Skeletal muscle satellite cell (primary cell): ENCODE measurements around the gene IFIT2.
"Not testable (repeated sequence)": the region's sequence is repeated elsewhere in the genome, so short reads cannot be mapped to it uniquely, and the experiment has no call there.

Experiments
- H3K27me3 ChIP-seq: 2 replicates; pipeline ENCODE4 v1.7.0; 2013; ENCODE audit warnings: low read length; ENCODE audit not compliant: control insufficient read depth, insufficient read depth
- H3K36me3 ChIP-seq: 2 replicates; pipeline ENCODE4 v1.7.0; 2013; ENCODE audit warnings: mild to moderate bottlenecking, control low read depth, low read length; ENCODE audit not compliant: insufficient read depth
- H3K4me1 ChIP-seq: 2 replicates; pipeline ENCODE4 v1.7.0; 2013; ENCODE audit warnings: low read length; ENCODE audit not compliant: control insufficient read depth, insufficient read depth
- H3K4me2 ChIP-seq: 2 replicates; pipeline ENCODE4 v1.7.0; 2013; ENCODE audit warnings: mild to moderate bottlenecking, low read length
- H3K4me3 ChIP-seq: 2 replicates; pipeline ENCODE4 v1.7.0; 2013; ENCODE audit warnings: low read length
- H3K9ac ChIP-seq: 2 replicates; pipeline ENCODE4 v1.7.0; 2013; ENCODE audit warnings: mild to moderate bottlenecking, low read depth, low read length, moderate library complexity
- H3K9me3 ChIP-seq: replicated peaks from 2 replicates; pipeline ENCODE4 v1.7.0; 2013; ENCODE audit warnings: mild to moderate bottlenecking, control low read depth, low read length

Gene IFIT2

DNA sequence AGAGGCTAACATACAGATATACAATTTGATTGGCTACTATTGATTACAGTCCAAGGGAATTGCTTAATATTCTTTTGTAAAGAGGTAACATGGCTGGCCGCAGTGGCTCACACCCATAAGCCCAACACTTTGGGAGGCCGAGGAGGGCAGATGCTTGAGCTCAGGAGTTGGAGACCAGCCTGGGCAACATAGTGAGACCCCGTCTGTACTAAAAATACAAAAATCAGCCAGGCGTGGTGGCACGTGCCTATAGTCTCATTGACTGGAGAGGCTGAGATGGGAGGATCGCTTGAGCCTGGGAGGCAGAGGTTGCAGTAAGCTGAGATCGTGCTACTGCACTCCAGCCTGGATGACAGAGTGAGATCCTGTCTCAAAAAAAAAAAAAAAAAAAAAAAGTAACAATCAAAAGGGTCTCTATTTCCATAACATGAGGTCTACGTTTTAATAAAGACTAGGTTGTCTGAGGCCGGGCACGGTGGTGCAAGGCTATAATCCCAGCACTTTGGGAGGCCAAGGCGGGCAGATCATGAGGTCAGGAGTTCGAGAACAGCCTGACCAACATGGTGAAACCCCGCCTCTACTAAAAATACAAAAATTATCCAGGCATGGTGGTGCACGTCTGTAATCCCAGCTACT is 29.8 kb downstream of the IFIT2 start:
- H3K9ac ChIP-seq, result peak overlapping the region; percentile 76
- peak overlapping the region; percentile 84 for H3K4me2 ChIP-seq
- not testable (repeated sequence) for H3K36me3 ChIP-seq, H3K27me3 ChIP-seq, H3K9me3 ChIP-seq
- H3K4me3 ChIP-seq, result peak overlapping the region; percentile 61
- peaks cover 47% of the 10 kb centered on the region for H3K4me1 ChIP-seq

GRCh38 chr10:89332123-89332633 is 30.3 kb downstream of the IFIT2 start:
- no peaks in the 10 kb centered on the region for H3K9me3 ChIP-seq
- H3K4me1 ChIP-seq, result peaks cover 41% of the 10 kb centered on the region
- peak overlapping the region; percentile 76 for H3K9ac ChIP-seq
- no peaks in the 10 kb centered on the region for H3K36me3 ChIP-seq
- H3K4me3 ChIP-seq, result peak overlapping the region; percentile 61
- H3K4me2 ChIP-seq, result peak overlapping the region; percentile 84
- H3K27me3 ChIP-seq, result no peaks in the 10 kb centered on the region

DNA sequence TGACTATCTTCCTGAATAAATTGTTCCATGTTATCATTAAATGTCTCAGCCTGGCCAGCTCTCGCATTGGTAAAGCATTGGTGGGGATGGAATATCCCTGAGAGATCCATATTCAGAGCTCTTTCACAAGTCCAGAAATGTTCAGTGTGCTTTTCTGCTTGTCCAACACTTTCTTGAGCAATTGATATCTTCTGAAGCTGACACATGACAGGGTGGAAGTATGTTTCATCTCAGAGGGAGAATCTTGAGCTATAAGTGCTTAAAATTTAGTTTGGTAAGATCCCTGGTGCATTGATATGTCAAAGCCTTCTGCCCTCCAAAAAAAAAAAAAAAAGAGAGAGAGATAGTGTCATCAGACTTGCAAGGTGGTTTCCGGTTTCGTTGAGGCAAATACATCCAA is 33.4 kb downstream of the IFIT2 start:
- Histone ChIP-seq H3K9ac (no peak overlapping the region), H3K9me3 (no peaks in the 10 kb centered on the region), H3K27me3 (no peaks in the 10 kb centered on the region), H3K4me1 (peaks cover 25% of the 10 kb centered on the region), H3K4me3 (no peak overlapping the region), H3K36me3 (peaks cover 13% of the 10 kb centered on the region), H3K4me2 (no peak overlapping the region)

DNA sequence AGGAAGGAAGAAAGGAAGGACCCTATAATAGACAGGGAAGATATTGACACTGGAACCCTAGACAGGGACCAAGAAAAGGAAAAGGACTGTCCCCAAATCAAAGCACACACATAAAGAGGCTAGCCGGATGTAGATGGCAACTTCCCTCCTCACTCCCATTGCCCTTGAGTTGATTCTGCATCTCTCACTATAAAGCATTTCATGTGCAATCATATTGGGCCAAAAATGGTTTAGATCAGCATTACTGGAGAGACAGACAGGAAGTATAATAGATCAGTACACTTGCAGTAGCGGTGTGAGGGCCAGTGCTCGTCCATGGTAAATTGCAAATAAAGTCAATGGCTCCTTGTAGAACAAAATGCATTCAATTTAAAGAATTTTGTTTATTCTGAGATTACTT is 34.4 kb downstream of the IFIT2 start:
- Histone ChIP-seq H3K9ac (no peak overlapping the region), H3K27me3 (no peaks in the 10 kb centered on the region), H3K4me1 (peaks cover 24% of the 10 kb centered on the region), H3K36me3 (peaks cover 13% of the 10 kb centered on the region), H3K4me2 (no peak overlapping the region), H3K4me3 (no peak overlapping the region), H3K9me3 (no peaks in the 10 kb centered on the region)

GRCh38 chr10:89337484-89337883 is 35.6 kb downstream of the IFIT2 start:
- H3K36me3 ChIP-seq, result peaks cover 13% of the 10 kb centered on the region
- H3K27me3 ChIP-seq, result no peaks in the 10 kb centered on the region
- H3K4me3 ChIP-seq, result no peak overlapping the region
- H3K4me1 ChIP-seq, result peaks cover 16% of the 10 kb centered on the region
- H3K4me2 ChIP-seq, result no peak overlapping the region
- H3K9me3 ChIP-seq, result no peaks in the 10 kb centered on the region
- H3K9ac ChIP-seq, result no peak overlapping the region

- Histone ChIP-seq H3K9me3 (no peaks in the 10 kb centered on the region), H3K4me1 (peaks cover 11% of the 10 kb centered on the region), H3K36me3 (peaks cover 13% of the 10 kb centered on the region), H3K27me3 (no peaks in the 10 kb centered on the region), H3K9ac (no peak overlapping the region), H3K4me3 (no peak overlapping the region), H3K4me2 (no peak overlapping the region)
These were observed 36.9 kb downstream of the IFIT2 start for GRCh38 chr10:89338713-89339112.

DNA sequence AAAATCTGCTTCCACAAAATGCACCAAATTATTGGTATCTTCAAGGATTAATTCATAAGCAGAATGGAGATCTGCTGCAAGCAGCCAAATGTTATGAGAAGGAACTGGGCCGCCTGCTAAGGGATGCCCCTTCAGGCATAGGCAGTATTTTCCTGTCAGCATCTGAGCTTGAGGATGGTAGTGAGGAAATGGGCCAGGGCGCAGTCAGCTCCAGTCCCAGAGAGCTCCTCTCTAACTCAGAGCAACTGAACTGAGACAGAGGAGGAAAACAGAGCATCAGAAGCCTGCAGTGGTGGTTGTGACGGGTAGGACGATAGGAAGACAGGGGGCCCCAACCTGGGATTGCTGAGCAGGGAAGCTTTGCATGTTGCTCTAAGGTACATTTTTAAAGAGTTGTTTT is 38.0 kb downstream of the IFIT2 start:
- H3K36me3 ChIP-seq, result peaks cover 13% of the 10 kb centered on the region
- H3K4me2 ChIP-seq, result no peak overlapping the region
- H3K27me3 ChIP-seq, result no peaks in the 10 kb centered on the region
- no peak overlapping the region for H3K4me3 ChIP-seq
- no peak overlapping the region for H3K9ac ChIP-seq
- no peaks in the 10 kb centered on the region for H3K9me3 ChIP-seq
- peaks cover 10% of the 10 kb centered on the region for H3K4me1 ChIP-seq

- H3K27me3 ChIP-seq, result no peaks in the 10 kb centered on the region
These were observed 39.8 kb downstream of the IFIT2 start for GRCh38 chr10:89341649-89342048.

GRCh38 chr10:89342206-89342958 is 40.5 kb downstream of the IFIT2 start:
- Histone ChIP-seq H3K36me3 (peaks cover 13% of the 10 kb centered on the region), H3K4me3 (no peak overlapping the region), H3K27me3 (no peaks in the 10 kb centered on the region), H3K4me1 (peaks cover 15% of the 10 kb centered on the region), H3K4me2 (peak overlapping the region; percentile 22), H3K9me3 (no peaks in the 10 kb centered on the region), H3K9ac (no peak overlapping the region)

More at GRCh38 chr10:89341649-89342048, 39.8 kb downstream of the IFIT2 start:
- Histone ChIP-seq H3K36me3 (peaks cover 13% of the 10 kb centered on the region), H3K9me3 (no peaks in the 10 kb centered on the region), H3K4me1 (peaks cover 12% of the 10 kb centered on the region), H3K4me3 (no peak overlapping the region), H3K4me2 (no peak overlapping the region), H3K9ac (no peak overlapping the region)

GRCh38 chr10:89343089-89343767 is 41.4 kb downstream of the IFIT2 start:
- Histone ChIP-seq H3K4me2 (peak overlapping the region; percentile 22), H3K36me3 (peaks cover 13% of the 10 kb centered on the region), H3K4me3 (no peak overlapping the region), H3K9me3 (no peaks in the 10 kb centered on the region), H3K27me3 (no peaks in the 10 kb centered on the region), H3K9ac (no peak overlapping the region), H3K4me1 (peaks cover 20% of the 10 kb centered on the region)

GRCh38 chr10:89344156-89344555 is 42.3 kb downstream of the IFIT2 start:
- H3K27me3 ChIP-seq, result no peaks in the 10 kb centered on the region
- H3K4me3 ChIP-seq, result no peak overlapping the region
- H3K36me3 ChIP-seq, result peaks cover 8% of the 10 kb centered on the region
- H3K9ac ChIP-seq, result no peak overlapping the region
- no peaks in the 10 kb centered on the region for H3K9me3 ChIP-seq
- no peak overlapping the region for H3K4me2 ChIP-seq
- peaks cover 20% of the 10 kb centered on the region for H3K4me1 ChIP-seq
